Stimulated activated CD8-positive, alpha-beta memory T cell treated with anti-CD3 and anti-CD28 coated beads, Interleukin-15, amount 100 ng/mL, for 48 hours (primary cell): ENCODE measurements around the gene TWNK.
A peak's percentile ranks its signal among the peaks of the same experiment; 100 is the strongest.

Experiments
- DNase-seq, 2 donors: peaks; one replicate each; pipeline ENCODE4 v3.0.0-alpha.2; 2020; ENCODE audit warnings: low read depth in 2 of 2

TWNK gene

DNA sequence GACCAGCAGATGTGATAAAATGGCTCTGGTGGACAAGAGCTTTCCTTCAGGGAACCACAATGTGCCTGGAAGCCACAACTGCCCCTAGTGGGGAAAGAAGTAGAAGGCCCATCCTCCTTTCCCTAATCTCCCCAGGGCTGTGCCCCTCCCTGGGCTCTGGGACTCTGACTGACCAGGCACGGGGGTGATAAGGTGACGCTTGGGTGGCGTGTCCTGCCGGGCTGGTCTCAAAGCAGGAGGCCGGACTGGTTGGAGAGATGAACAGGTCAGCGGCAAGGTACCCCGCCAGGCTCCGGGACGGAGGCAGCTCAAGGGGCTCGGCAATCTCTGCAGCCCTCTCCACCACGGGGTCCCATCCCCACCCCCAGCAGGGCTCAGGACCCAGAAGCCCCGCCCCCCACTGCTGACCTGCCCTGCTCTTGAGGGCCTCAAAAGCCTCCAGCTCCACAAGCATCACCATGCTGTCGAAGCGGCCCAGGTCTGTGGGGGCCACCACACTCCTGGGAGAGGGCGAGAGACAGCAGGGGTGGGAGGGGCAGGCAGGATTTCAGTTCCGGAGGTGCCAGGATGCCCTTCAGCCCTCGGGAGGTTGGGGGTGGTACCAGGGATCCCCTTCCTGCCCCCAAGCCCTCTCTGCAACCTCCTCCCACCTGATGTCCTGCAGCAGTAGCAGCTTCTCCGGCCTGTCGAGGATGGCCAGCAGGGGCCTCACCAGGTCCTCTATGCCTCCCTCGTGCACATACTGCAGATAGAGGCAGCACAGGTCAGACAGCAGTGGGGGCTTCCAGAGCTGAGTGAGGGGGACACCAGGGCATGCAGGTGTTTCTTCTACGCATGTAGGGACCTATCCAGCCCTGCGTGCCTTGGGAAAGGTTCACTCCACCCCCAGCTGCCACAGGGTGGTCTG lies 24.4 kb downstream of the TWNK start:
- DNase-seq: no peak

DNA sequence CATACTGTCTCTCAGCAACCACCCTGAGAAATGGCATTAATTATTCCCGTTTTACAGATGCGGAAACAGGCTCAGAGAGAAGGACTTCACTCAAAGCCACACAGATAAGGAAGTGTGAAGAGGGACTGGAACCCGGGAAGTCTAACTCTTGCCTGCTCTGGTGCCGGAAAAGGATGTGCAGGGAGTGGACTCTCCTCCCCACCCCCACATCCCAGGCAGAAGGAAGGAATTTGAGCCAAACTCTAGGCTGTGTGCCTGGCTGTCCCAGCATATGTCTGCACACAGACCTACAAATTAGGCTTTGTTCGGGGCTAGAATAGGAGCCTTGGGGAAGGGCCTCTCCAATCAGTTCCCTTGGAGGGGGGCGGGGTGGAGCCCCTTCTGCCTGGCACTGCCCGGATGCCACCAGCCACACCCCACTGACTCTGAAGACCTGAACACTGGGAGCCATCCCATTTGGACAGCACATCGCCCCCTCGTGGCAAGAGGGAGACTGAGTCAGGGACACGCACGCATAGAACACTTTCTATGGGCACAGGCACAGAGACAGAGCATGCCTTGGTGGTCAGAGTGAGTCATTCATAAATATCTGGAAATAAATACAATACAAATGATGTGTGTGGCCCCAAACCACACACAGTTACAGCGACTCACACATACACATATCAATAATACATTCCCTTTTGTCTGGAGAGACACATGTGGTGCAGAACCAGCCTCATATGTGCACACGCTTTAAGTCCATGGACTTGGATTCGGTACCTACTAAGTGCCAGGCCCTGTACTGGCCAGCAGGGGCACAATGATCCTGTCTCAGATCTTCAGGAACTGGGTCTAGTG lies 25.4 kb downstream of the TWNK start:
- peak; percentile 63 to 65 for DNase-seq

DNA sequence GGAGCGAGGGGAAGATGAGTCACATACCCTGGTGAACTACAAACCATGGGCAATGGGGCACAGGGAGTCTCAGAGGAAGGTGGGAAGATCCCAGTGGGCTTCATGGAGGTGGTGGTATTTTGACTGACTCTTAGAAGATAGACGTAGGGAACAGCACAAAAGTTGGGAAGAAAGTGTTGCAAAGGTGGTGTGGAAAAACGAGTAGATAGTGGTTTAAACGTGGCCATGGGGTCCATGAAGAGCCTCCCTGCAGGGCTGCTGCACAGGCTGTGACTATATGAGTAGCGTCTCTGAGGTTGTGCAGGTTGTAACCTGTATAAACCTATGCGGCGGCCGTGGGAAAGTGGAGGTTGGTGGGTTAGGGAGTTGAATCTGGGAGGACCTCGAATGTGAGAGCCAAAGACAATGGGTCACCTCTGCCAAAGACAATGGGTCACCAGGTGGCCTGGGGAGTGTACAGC lies 26.1 kb downstream of the TWNK start:
- no peak for DNase-seq

DNA sequence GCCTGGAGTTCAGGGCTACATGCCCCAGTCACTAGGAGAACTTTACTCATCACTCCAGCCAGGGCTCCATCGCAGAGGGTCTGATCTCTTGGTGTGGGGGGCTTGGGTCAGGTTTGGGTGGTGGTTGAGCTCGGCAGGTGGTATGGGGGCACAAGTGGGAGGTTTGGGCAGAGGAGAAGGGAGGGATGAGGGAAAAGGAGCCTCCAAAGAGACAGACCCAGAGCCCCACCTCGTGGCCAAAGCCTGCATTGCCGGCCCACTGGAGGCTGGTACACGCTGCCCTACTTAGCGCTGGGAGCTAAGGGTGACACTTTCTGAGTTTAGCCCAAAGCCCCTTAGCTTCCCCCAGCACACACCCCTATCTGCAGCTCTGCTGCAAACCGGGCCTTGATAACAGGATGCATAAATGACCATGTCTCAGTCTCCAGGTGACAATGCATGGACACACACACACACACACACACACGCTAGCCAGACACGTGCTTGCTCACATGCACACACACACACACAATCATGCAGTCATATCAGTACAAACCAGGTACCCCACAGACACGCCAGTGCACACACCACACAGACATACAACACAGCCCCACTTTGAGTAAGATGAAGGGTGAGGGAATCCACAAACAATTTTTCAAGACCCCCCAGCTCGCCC lies 27.0 kb downstream of the TWNK start:
- DNase-seq: no peak

DNA sequence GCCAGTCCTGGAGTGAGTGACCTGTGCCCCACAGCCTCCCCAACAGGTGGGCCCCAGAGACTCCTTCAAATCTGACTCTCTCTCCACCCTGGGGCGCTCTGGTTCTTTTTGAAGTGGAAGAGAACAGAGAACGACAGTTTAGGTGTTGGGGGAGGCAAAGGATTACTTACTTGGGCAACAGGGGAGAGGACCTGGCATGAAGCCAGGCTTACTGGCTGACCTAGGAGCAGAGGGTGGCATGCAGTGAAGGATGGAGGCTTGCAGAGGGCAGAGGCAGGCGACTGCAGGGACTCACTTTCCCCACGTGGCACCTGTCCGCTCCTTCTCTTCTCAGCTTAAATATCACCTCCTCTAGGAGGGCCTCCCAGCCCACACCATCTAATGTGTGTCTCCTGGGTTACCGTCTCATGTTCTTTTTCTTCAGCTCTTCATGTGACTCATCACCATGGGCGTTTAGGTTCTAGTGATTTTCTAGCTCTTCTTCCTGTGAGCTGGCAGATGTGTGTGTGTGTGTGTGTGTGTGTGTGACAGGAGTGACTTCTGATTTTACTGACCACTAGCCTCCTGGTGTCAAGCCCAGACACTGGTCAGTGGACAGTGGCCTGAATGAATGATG lies 27.7 kb downstream of the TWNK start:
- no peak for DNase-seq

DNA sequence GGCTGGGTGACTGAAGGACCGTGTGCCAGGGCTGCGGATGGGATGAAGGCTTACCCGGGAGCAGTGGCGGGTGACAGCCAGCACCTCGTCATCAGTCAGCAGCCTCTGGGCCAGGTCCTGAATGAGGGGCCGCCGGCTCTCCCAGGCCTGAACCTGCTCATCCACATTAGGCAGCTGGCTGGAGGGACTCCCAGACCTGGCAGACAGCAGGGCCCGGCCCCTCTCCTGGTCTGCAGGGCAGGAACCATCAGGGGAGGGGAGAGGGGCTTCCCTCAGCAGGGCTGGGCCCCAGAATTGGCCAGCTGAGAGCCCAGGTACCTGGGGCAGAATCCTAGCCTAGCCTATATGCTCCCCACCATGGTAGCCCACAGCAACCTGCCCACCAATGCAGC lies 28.2 kb downstream of the TWNK start:
- DNase-seq: no peak

DNA sequence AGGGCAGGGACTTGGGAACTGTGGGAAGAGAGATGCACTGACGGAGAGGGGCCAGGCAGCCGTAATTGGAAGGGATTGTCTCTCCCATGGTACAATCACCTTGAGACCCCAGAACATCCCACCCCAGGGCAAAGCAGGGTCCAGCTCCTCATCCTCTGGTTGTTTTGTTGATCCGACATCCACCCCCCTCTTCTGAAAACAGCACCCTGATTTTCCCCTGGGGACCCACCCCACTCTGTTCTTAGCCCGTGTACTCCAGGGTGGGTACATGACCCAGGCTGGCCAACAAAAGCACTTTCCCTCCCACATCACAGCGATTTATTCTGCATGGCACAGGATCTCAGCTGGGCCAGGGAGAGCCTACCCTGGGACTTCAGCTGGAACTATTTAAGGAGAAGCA lies 29.5 kb downstream of the TWNK start:
- DNase-seq: no peak

DNA sequence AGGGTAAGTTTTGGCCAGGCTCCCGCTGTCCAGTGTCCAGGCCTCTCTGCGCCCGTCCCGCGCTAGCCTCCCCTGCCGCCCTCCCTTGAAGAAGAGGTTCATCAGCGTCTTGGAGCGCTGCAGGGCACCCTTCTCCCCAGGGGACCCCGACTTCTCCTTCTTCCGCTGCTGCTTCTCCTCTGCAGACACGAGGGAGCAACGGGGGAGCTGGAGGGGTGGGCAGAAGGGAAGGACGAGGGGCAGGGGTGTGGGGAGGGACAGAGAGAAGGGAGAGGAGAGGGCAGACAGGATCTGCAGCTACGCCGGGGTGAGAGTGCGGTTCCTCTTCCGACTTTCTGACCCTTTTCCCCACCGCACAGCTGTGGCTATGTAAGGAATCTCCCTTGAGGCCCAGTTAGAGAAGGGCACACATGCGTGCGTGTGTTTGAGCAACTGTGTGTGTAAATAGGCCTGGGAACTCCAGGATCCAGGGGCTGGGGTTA lies 30.8 kb downstream of the TWNK start:
- no peak for DNase-seq

DNA sequence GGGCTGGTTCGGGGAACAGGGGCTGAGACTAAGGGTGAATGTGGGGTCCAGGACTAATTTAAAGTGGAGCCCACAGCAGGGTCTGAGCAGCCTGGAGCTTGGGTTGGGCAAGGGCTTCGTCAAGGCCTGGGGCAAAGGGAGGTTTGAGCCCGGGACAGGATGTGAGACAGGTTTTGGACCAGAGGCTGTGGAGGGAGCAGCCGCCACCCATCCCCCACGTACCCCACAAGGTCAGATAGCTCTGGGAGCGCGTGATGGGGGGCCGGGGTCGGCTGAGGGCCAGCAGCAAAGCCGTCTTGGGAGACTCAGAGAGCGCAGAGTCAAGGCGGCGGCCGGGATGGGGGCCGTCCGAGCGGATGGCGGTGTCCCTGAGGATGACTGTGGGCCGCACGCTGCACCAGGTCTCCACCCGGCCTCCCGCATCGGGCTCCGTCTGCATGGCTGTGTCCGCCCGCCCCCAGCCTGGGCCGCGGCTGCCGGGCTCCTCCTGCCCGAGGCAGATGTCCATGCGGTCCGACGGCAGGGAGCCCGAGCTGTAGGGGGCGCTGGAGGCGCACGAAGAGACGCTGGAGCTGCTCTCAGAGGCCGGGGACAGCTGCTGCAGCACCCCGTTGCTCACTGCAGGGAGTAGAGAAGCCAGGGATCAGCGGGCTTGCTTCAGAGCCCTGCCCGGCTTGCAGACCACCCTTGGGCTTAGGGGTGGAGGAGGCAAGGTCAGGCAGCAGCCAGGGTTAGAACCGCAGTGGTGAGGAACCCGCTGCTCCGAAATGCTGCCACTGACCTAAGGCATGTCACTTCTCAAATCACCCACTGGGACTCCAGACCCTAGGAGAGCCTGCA lies 31.5 kb downstream of the TWNK start:
- peak; percentile 68 to 74 for DNase-seq

DNA sequence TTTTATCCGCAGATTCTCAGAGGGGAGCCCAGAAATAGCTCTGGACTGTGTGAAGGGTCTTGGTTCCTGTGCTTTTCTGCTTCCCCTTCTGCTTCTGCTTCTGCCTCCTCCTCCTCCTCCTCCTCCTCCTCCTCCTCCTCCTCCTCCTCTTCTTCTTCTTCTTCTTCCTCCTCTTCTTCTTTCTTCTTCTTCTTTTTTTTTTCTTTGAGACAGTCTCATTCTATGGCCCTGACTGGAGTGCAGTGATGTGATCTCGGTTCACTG lies 32.0 kb downstream of the TWNK start:
- DNase-seq: no peak

DNA sequence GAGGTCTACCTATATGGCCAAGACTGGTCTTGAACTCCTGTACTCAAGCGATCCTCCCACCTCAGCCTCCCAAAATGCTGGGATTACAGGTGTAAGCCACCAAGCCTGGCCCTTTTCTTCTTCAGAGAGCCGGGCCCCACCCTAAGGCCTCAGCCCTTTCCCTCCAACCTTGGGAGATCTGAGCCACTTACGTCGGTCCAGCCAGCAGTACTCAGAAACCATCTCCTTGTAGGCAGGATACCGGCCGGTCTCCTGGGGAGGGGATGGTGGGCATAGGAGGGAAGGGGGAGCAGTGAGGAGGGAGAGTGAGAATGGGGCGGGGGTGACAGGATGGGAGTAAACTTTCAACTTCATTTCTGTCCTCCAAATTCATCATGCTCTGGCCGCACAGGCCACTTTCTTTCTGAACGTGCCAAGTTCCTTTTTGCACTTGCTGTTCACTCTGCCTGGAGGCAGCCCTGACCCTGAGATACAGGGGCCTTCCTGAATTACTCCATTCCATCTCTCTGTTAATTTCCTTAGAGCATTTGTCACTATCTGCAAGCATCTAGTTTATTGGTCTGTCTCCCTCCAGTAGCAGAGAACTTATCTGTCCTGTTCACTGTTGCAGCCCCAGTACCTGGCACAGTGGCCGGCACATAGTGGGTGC lies 33.2 kb downstream of the TWNK start:
- no peak for DNase-seq

DNA sequence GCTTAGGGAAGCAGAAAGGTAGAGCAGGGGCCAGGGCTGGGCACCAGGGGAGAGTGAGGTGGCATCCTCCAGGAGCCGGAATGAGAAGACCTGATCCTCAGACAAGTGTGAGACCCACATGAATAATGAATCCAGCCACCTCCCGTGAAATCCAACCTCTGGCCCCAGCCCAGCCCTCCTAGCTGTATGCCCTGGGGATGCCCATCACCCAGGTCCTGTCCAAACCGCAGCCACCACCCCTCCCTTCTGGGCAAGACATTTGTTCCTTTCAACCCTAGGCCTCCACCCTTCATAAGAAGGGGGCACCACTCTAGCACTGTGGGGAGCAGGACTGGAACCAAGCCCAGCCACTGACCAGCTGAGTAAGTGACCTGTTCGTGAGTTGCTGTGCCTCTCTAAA lies 33.9 kb downstream of the TWNK start:
- no peak for DNase-seq

DNA sequence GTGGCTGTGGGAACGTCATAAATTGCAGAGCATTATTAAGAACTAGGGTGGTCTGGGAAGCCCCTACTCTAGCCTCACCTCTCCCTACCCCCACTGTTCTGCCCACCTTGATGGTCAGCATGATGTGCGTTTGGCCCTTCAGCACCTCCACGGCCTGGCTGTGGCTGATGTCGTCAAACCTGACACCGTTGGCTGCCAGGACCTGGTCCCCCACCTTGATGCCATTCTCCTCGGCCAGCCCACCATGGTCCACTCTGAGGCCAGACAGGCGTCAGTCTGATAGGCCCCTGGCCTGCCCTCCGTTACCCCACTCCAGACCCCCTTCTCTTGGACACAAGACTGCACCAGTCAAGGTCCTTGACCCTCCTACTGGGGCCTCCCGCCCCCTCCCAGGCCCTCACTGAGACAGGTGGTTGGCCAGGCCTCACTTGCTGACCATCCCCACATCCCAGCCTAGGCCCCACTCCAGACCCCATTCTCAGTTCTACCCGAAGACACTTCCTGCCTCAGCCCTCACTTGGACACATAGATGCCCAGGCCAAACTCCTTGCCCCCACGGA lies 34.4 kb downstream of the TWNK start:
- no peak for DNase-seq

DNA sequence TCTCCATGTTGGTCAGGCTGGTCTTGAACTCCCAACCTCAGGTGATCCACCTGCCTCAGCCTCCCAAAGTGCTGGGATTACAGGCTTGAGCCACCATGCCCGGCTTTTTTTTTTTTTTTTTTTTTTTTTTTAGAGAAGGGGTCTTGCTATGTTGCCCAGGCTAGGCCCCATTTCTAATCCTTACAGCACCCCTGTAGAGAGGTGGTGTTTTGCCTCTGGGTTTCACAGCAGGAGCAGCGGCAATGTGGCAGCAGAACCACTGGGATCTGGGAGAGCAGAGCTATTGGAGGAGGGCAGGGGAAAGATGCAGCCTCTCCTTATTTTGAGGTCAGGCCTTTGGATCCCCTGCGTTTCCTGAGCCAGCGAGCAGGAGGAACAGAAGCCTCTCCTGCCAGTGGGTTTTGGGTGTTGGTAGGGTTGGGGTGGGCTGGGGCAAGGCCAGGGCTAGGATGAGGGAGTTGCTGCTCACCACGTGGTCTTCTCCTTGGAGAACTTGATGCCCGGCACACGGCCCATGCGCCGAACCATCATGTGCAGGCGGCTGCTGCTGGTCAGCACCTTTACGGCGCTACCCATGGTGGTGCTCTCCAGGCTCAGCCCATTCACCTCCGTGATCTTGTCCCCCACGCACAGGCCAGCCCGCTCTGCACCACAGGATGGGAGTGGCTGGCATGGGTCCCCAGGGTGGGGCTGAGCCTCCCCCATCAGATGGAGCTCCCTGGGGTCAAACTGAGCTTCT lies 35.8 kb downstream of the TWNK start:
- no peak for DNase-seq

DNA sequence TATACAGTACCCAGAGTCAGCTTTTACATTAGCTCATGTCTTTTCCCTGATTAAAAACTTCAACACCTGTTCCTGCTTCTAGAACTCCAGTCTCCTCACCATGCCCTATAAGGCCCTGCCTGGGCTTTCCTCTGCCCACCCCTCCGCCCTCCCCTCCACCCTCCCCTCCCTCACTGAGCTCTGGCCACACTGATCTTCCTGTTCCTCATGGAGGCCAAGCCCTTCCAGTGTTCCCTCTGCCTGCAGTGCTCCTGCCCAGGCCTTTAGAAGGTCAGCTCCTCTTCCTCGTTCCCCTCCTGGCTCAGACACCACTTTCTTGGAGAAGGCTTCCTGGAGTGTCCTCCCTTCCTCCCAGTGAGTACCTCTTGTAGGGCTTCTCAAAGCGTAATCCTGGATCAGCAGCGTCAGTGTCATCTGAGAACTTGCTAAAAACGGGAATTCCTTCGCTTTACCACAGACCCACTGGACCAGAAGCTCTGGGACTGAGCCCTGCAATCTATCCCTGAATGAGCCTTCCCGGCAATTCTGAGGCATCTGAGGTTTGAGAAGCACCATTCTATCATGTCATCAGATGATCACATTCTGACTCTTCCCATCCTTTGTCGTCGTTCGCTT lies 39.9 kb downstream of the TWNK start:
- DNase-seq: no peak

DNA sequence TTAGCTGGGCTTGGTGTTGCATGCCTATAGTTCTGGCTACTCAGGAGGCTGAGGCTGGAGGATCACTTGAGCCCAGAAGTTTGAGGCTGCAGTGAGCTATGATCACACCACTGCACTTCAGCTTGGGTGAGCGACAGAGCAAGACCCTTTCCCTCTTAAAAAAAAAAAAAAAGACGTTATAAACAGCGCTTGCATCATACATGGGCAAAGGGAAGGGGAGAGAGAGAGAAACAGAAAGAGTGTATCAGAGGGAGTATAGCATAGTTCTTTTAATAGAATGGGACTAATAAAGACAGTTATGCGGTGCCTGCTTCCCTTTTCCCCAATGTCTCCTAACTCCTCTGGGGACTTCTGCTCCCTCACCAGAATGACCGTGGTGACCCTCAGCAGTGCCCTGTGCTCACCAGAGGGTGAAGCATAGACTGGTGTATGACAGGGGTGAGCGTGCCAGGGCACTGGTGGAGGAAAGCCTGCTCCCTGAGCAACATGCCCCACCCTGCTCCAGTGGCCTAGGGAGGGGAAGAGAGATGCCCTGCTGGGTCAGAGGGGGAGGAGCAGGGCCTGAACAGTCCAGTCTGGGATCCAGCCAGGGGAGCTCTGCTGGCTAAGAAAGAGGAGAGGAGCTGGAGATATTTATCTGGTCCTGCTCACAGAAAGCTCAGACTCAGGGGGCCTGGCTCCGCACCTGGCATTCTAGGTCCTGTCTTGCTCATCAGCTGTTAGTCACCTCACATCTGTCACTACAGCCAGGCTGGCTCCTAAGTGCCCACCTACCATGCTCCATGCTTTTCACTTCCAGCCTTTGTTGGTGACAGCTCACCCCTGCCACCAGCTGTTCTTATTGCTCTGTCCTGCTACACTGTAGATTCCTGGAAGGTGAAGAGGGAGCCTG lies 41.3 kb downstream of the TWNK start:
- no peak for DNase-seq

DNA sequence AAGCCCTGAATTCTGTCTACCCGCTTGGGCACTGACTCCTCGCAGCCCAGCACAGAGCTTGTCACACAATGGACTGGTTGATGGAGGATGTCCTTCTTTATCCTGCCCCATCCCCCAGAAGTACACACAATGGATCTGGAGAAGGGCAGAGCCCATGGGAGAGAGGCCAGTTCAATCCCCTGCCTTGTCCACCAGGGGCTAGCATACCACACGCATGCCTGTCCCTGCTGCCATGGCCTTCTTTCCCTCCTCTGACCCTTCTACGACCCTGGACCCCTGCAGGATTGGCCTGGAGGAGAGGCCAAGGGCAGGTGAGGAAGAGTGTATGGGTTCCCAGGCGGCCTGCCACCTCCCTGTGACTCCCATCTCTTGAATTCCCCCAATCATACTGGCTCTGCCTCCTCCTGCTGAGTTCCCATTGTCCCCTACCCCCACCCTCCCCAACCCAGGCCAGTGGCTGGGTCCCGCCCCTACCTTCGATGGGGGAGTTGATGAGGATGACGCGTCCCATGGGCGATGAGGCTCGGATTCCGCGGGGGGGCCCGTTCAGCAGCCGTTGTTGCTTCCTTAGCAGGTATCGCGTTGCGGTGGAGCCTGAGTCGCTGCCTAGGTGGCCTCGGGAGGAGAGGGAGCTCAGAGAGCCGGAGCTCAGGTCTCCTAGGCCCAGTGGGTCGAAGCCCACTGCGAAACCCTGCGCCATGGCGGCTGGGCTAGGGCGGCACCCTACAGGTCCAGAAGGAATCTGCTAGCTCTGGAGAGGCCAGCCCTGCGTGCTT lies 42.4 kb downstream of the TWNK start:
- no peak for DNase-seq
